ENCODE measurements around the gene IL25. TPM values are rescaled to one million over a fixed set of nuclear protein-coding genes. Genes with fewer than 3 reads are reported as not detected.

Gene IL25
- total RNA-seq, 4 donors from 2014 or later = not detected

GRCh38 chr14:23345987-23346692 lies 26.5 kb upstream of the IL25 start:
- no peak for DNase-seq
- Histone ChIP-seq H3K9me3 (no peaks in the 10 kb centered on the region), H3K27me3 (peaks cover 0 to 7% (median 0%) of the 10 kb centered on the region in 4 donors), H3K36me3 (no peaks in the 10 kb centered on the region), H3K27ac (no peak overlapping the region), H3K4me3 (no peak overlapping the region), H3K4me1 (no peaks in the 10 kb centered on the region)
- 67 to 79% methylated on average over 8 to 9 of the region's 13 CpGs for WGBS, 2 donors
- no peak for TF ChIP-seq POLR2A (IDR thresholded peaks at IDR 0.05)
- TF ChIP-seq CTCF (IDR thresholded peaks at IDR 0.05) = no peak
- intact Hi-C loops (cut with DNase I) = no loop called here

GRCh38 chr14:23346693-23347405 lies 25.8 kb upstream of the IL25 start:
- DNase-seq = no peak
- 40 to 61% methylated on average over 1 to 3 of the region's 27 CpGs for WGBS, 2 donors
- intact Hi-C loops (cut with DNase I) = no loop called here

GRCh38 chr14:23347406-23348296 lies 25.0 kb upstream of the IL25 start:
- Histone ChIP-seq H3K4me1 (peaks cover 9 to 13% (median 10%) of the 10 kb centered on the region in 3 donors), H3K27me3 (peaks cover 0 to 22% (median 0%) of the 10 kb centered on the region in 4 donors), H3K36me3 (no peaks in the 10 kb centered on the region), H3K9me3 (no peaks in the 10 kb centered on the region), H3K4me3 (no peak overlapping the region), H3K27ac (no peak overlapping the region)
- no peak for DNase-seq
- WGBS, 2 donors = 73 to 97% methylated on average over 5 to 7 of the region's 19 CpGs
- intact Hi-C loops (cut with DNase I) = no loop called here
- TF ChIP-seq CTCF (IDR thresholded peaks at IDR 0.05) = no peak
- no peak for TF ChIP-seq POLR2A (IDR thresholded peaks at IDR 0.05)

More at GRCh38 chr14:23346693-23347405, 25.8 kb upstream of the IL25 start:
- H3K27ac ChIP-seq = no peak overlapping the region
- H3K9me3 ChIP-seq = no peaks in the 10 kb centered on the region
- H3K27me3 ChIP-seq = peaks cover 0 to 14% (median 0%) of the 10 kb centered on the region in 4 donors
- H3K4me1 ChIP-seq = peaks cover 2 to 5% (median 3%) of the 10 kb centered on the region in 3 donors
- no peaks in the 10 kb centered on the region for H3K36me3 ChIP-seq
- no peak for TF ChIP-seq POLR2A (IDR thresholded peaks at IDR 0.05)
- TF ChIP-seq CTCF (IDR thresholded peaks at IDR 0.05) = no peak
- no peak overlapping the region for H3K4me3 ChIP-seq

GRCh38 chr14:23348297-23348655 lies 24.3 kb upstream of the IL25 start:
- Histone ChIP-seq H3K27ac (no peak overlapping the region), H3K36me3 (no peaks in the 10 kb centered on the region), H3K4me1 (peaks cover 9 to 19% (median 15%) of the 10 kb centered on the region in 3 donors), H3K27me3 (peaks cover 0 to 28% (median 0%) of the 10 kb centered on the region in 4 donors), H3K4me3 (no peak overlapping the region), H3K9me3 (no peaks in the 10 kb centered on the region)
- WGBS, 2 donors = 72 to 89% methylated on average over 6 of the region's 6 CpGs
- no peak for TF ChIP-seq POLR2A (IDR thresholded peaks at IDR 0.05)
- no peak for TF ChIP-seq CTCF (IDR thresholded peaks at IDR 0.05)
- DNase-seq = no peak
- intact Hi-C loops (cut with DNase I) = no loop called here
